ENCODE data around the gene GJE1. TPM values are rescaled to one million over a fixed set of nuclear protein-coding genes. Genes with fewer than 3 reads are reported as not detected.

GJE1 gene
- total RNA-seq, 6 experiments from 2014 or later: not detected

DNA sequence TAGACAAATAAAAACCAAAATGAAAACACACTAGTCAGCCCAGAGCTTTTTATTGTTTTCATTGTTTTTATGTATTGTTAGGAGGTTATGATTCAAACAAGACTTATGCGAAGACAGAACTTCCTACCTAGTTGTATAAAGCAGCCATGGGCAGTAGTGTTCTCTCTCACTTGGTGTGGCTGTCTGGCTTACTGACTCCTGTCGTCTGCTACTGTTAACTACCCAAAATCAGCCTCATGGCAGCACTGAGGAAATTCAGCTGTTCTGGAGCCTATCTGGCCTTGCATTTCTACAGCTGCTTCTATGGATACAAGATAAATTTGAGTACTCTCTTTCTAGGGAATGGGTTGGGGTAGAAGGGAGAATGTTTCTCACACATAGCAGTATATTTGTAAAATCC, 34.8 kb downstream of the GJE1 start:
- Mint-ChIP-seq H3K4me3 (no peak overlapping the region), H3K27ac (no peak overlapping the region), H3K36me3 (ENCODE audit: low read depth) (peaks cover 5% of the 10 kb centered on the region), H3K4me1 (ENCODE audit: low read depth) (peaks cover 5% of the 10 kb centered on the region), H3K27me3 (ENCODE audit: insufficient read depth) (peaks cover 1% of the 10 kb centered on the region; the same call in 1 of the 2 replicates), H3K9me3 (no peaks in the 10 kb centered on the region)
- DNase-seq: no peak
- no peak for TF ChIP-seq CTCF (IDR thresholded peaks at IDR 0.05)

GRCh38 chr6:142171351-142171750, 38.6 kb downstream of the GJE1 start:
- H3K4me1 Mint-ChIP-seq (ENCODE audit: low read depth): no peaks in the 10 kb centered on the region
- no peak for DNase-seq
- peaks cover 1% of the 10 kb centered on the region; the same call in 1 of the 2 replicates for H3K27me3 Mint-ChIP-seq (ENCODE audit: insufficient read depth)
- no peak overlapping the region for H3K4me3 Mint-ChIP-seq
- H3K36me3 Mint-ChIP-seq (ENCODE audit: low read depth): peaks cover 30% of the 10 kb centered on the region
- no peaks in the 10 kb centered on the region for H3K9me3 Mint-ChIP-seq
- TF ChIP-seq CTCF (IDR thresholded peaks at IDR 0.05): no peak
- H3K27ac Mint-ChIP-seq: no peak overlapping the region

GRCh38 chr6:142172758-142173157, 40.0 kb downstream of the GJE1 start:
- DNase-seq: no peak
- TF ChIP-seq CTCF (IDR thresholded peaks at IDR 0.05): no peak
- Mint-ChIP-seq H3K27ac (no peak overlapping the region), H3K36me3 (ENCODE audit: low read depth) (peaks cover 42% of the 10 kb centered on the region), H3K4me3 (no peak overlapping the region), H3K27me3 (ENCODE audit: insufficient read depth) (no peaks in the 10 kb centered on the region; the same call in 1 of the 2 replicates), H3K4me1 (ENCODE audit: low read depth) (no peaks in the 10 kb centered on the region), H3K9me3 (peaks cover under 1% of the 10 kb centered on the region; the same call in 1 of the 2 replicates)

DNA sequence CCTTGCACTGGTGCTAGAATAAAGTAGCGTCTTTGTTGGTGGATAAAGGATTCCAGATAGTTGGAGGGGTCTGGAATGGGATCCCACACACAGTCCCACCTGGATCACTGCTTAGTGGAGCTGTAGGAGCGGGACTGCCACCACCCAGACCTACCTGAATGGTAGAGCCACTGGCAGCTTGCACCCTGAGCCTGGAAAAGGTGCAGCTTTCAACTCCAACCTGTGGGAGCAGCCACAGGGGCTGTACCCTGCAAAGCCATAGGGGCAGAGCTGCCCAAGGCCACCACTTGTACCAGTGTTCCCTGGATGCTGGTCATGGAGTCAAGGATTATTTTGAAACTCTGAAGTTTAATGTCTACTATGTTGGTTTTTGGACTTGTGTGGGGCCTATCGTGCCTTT, 41.3 kb downstream of the GJE1 start:
- Mint-ChIP-seq H3K4me3 (no peak overlapping the region), H3K27me3 (ENCODE audit: insufficient read depth) (no peaks in the 10 kb centered on the region; the same call in 1 of the 2 replicates), H3K36me3 (ENCODE audit: low read depth) (peaks cover 48% of the 10 kb centered on the region), H3K27ac (no peak overlapping the region), H3K4me1 (ENCODE audit: low read depth) (no peaks in the 10 kb centered on the region), H3K9me3 (peaks cover 6% of the 10 kb centered on the region; the same call in 1 of the 2 replicates)
- DNase-seq: no peak
- TF ChIP-seq CTCF (IDR thresholded peaks at IDR 0.05): no peak

GRCh38 chr6:142174703-142175102, 42.0 kb downstream of the GJE1 start:
- H3K36me3 Mint-ChIP-seq (ENCODE audit: low read depth): peaks cover 48% of the 10 kb centered on the region
- no peak for DNase-seq
- TF ChIP-seq CTCF (IDR thresholded peaks at IDR 0.05): no peak
- H3K4me1 Mint-ChIP-seq (ENCODE audit: low read depth): no peaks in the 10 kb centered on the region
- H3K27ac Mint-ChIP-seq: peak overlapping the region; percentile 2; the same call in 1 of the 2 replicates
- H3K9me3 Mint-ChIP-seq: peaks cover 6% of the 10 kb centered on the region; the same call in 1 of the 2 replicates
- no peak overlapping the region for H3K4me3 Mint-ChIP-seq
- H3K27me3 Mint-ChIP-seq (ENCODE audit: insufficient read depth): no peaks in the 10 kb centered on the region; the same call in 1 of the 2 replicates

DNA sequence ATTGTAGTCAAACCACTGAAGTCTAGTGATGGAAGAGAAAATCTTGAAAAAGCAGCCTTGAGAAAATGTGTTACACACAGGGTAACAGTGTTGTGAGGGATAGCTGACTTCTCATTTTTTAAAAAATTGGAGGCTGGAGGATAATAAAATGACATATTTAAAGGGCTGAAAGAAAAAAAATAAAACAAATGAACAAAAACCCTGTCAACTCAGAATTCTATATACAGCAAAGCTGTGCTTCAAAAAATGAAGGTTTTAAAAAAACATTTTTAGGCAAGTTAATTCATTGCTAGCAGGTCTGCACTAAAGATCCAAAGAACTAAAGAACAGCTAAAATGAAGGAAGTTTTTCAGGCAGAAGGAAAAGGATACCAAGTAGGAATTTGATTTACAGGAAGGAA, 45.4 kb downstream of the GJE1 start:
- no peaks in the 10 kb centered on the region for H3K27me3 Mint-ChIP-seq (ENCODE audit: insufficient read depth)
- no peak overlapping the region for H3K4me3 Mint-ChIP-seq
- TF ChIP-seq CTCF (IDR thresholded peaks at IDR 0.05): no peak
- peaks cover 47% of the 10 kb centered on the region for H3K36me3 Mint-ChIP-seq (ENCODE audit: low read depth)
- H3K4me1 Mint-ChIP-seq (ENCODE audit: low read depth): no peaks in the 10 kb centered on the region
- no peak for DNase-seq
- H3K27ac Mint-ChIP-seq: no peak overlapping the region
- peaks cover 6% of the 10 kb centered on the region; the same call in 1 of the 2 replicates for H3K9me3 Mint-ChIP-seq

Measured in HFFc6 (cell line).